HFF-Myc (cell line): ENCODE results near the gene PKIG.

ENCODE experiments used
- DNase-seq: peaks from one replicate; pipeline ENCODE4 v3.0.0-alpha.2; 2011; ENCODE audit warnings: low read depth; ENCODE audit errors: extremely low read depth
- H3K4me3 ChIP-seq: replicated peaks from 2 replicates; pipeline ENCODE4 v1.5.1; 2011; ENCODE audit warnings: low read depth, mild to moderate bottlenecking, control low read depth, low read length
- TF ChIP-seq, protein P1 (sequence below): IDR thresholded peaks from 2 replicates; pipeline ENCODE4 v1.5.1; 2012; ENCODE audit warnings: mild to moderate bottlenecking, low read depth, low read length, control low read depth; ENCODE audit errors: missing control alignments

PKIG gene

GRCh38 chr20:44582311-44583025 is at the start of gene PKIG:
Gene PKIG (plus strand): TSS chr20:44582579. CDS start chr20:44614557, 31,978 bp downstream.
- H3K4me3 ChIP-seq = peak within 1 kb of the TSS; percentile 56
- TF ChIP-seq, protein P1, sequence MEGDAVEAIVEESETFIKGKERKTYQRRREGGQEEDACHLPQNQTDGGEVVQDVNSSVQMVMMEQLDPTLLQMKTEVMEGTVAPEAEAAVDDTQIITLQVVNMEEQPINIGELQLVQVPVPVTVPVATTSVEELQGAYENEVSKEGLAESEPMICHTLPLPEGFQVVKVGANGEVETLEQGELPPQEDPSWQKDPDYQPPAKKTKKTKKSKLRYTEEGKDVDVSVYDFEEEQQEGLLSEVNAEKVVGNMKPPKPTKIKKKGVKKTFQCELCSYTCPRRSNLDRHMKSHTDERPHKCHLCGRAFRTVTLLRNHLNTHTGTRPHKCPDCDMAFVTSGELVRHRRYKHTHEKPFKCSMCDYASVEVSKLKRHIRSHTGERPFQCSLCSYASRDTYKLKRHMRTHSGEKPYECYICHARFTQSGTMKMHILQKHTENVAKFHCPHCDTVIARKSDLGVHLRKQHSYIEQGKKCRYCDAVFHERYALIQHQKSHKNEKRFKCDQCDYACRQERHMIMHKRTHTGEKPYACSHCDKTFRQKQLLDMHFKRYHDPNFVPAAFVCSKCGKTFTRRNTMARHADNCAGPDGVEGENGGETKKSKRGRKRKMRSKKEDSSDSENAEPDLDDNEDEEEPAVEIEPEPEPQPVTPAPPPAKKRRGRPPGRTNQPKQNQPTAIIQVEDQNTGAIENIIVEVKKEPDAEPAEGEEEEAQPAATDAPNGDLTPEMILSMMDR = no peak
- DNase-seq = peak; percentile 69

- DNase-seq = no peak
- H3K4me3 ChIP-seq = peak overlapping the region; percentile 56
- TF ChIP-seq, protein P1 = no peak
Measured at GRCh38 chr20:44532981-44533331, 49.4 kb upstream of the PKIG start.

GRCh38 chr20:44533928-44534327 is 48.5 kb upstream of the PKIG start:
- H3K4me3 ChIP-seq = no peak overlapping the region
- TF ChIP-seq, protein P1 = no peak
- DNase-seq = no peak

GRCh38 chr20:44536175-44536574 is 46.2 kb upstream of the PKIG start:
- H3K4me3 ChIP-seq = no peak overlapping the region
- no peak for DNase-seq
- TF ChIP-seq, protein P1 = no peak

DNA sequence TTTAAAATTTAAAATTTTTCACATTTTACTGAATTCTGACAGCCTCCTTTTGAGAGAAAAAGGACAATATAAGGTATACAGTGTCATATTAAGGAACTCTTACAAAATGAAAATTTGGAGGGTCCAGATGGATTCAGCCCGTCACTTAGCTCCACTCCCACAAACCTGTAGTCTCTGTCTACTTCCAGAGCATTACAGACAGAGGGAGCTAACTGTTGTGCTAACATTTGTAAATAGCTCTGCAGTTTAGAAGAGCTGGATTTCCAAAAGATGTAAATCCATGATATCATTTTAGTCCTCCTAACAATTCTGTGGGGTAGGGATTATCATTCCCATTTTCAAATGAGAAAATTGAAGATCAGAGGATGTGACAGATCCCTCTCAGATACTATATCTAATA is 44.4 kb upstream of the PKIG start:
- TF ChIP-seq, protein P1 = peak; percentile 17
- no peak overlapping the region for H3K4me3 ChIP-seq
- DNase-seq = no peak

DNA sequence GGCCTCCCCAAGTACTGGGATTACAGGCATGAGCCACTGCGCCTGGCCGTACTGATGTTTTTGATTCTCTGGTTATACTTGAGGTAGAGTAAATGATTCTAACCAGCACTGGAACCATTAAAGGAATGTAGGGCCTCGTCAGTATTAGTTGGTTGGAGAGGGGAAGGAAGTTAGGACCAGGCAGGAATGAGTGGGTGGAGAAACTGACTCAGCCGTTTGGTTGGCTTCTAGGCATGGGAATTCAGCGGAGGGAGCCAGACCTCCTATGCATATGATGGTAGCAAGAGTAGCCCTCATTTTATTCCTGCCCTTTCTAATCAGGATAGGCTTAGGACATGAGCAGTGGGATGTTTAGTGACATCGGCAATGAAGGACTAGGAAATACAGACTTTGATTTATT is 41.5 kb upstream of the PKIG start:
- TF ChIP-seq, protein P1 = no peak
- H3K4me3 ChIP-seq = no peak overlapping the region
- DNase-seq = no peak

DNA sequence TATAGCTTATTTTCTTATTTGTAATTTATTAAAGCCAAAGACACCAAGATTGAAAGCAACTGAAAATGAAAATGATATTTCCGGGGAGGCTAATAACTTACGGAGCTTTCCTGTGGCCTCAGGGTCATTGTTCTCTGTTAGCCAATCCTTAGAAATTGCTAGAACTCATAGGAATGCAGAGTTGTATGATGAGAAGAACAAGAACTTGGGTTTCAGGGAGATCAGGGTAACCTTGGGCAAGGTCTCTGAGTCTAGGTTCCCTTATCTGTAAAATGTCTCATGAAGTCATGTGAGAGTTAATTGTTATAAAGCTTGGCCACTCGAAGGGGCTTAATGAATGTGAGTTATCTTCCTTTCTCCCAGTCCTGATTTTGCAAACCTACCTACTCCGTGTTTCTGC is 40.4 kb upstream of the PKIG start:
- H3K4me3 ChIP-seq = no peak overlapping the region
- DNase-seq = no peak
- TF ChIP-seq, protein P1 = no peak
